ENCODE results near the gene FBXO34. TPM values are rescaled to one million over a fixed set of nuclear protein-coding genes. Genes with fewer than 3 reads are reported as not detected.

Gene FBXO34
- total and polyA plus RNA-seq, 10 of the 15 experiments (the other 5 are each of a cell fraction or from before 2014, with no cell fraction given): 5.6 to 22.8 (median 17.6) TPM

DNA sequence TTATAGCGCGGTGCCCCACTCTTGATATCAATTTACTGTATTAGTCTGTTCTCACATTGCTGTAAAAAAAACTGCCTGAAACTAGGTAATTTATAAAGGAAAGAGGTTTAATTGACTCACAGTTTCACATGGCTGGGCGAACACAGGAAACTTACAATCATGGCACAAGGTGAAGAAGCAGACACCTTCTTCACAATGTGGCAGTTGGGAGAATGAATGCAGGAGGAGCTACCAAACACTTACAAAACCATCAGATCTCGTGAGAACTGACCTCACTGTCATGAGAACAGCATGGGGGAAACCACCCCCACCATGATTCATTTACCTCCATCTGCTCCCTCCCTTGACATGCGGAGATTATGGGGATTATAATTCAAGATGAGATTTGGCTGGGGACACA, 42.3 kb downstream of the FBXO34 start:
- H3K4me2 ChIP-seq (ENCODE audit: control insufficient read depth, insufficient read depth): no peak overlapping the region
- peaks cover 12% of the 10 kb centered on the region; the same call in 2 of the 3 replicates for H3K9me3 ChIP-seq (replicated peaks; ENCODE audit: control insufficient read depth, insufficient read depth, low read length)
- no peaks in the 10 kb centered on the region for H3K27me3 ChIP-seq (replicated peaks in 1 of 2; ENCODE audit: control insufficient read depth in 2 of 2, insufficient read depth in 2 of 2, low read length in 1 of 2)
- no peak overlapping the region for H2AFZ ChIP-seq (ENCODE audit: control insufficient read depth, low read depth, low read length)
- no peaks in the 10 kb centered on the region; a peak in 1 of 4 replicates for H3K36me3 ChIP-seq (ENCODE audit: control insufficient read depth in 2 of 2, insufficient read depth in 2 of 2, low read length in 1 of 2)
- 91% methylated on average over 5 of the region's 5 CpGs for WGBS (ENCODE audit: insufficient coverage, insufficient replicate concordance, low lambda C conversion rate, missing lambda C conversion rate)
- no TSS peak for BruUV-seq (replicated peaks)
- no peaks in the 10 kb centered on the region for H4K20me1 ChIP-seq (ENCODE audit: control insufficient read depth, insufficient read depth)
- ChIA-PET CTCF (interaction anchor here (0.6 kb wide), 1 partner anchor 329 kb away, joined by 3 read pairs; no protein-coding TSS in a partner anchor), RAD21 (ENCODE audit: unreplicated experiment) (no interaction called here), SMC1A (ENCODE audit: uncharacterized antibody, unreplicated experiment) (interaction anchor here (0.8 kb wide), 1 partner anchor 13 kb away, joined by 3 read pairs; no protein-coding TSS in a partner anchor), POLR2A (interaction anchor here (1.1 kb wide), 1 partner anchor 19 kb away, joined by 3 read pairs; no protein-coding TSS in a partner anchor)
- no peak for TF ChIP-seq SMAD5 (IDR thresholded peaks at IDR 0.05; ENCODE audit: low read depth)
- TF ChIP-seq NR2F1 (conservative IDR thresholded peaks at IDR 0.05): no peak
- TF ChIP-seq, protein P1, sequence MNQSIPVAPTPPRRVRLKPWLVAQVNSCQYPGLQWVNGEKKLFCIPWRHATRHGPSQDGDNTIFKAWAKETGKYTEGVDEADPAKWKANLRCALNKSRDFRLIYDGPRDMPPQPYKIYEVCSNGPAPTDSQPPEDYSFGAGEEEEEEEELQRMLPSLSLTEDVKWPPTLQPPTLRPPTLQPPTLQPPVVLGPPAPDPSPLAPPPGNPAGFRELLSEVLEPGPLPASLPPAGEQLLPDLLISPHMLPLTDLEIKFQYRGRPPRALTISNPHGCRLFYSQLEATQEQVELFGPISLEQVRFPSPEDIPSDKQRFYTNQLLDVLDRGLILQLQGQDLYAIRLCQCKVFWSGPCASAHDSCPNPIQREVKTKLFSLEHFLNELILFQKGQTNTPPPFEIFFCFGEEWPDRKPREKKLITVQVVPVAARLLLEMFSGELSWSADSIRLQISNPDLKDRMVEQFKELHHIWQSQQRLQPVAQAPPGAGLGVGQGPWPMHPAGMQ (IDR thresholded peaks at IDR 0.05; ENCODE audit: borderline replicate concordance): no peak
- TF ChIP-seq, protein P2, sequence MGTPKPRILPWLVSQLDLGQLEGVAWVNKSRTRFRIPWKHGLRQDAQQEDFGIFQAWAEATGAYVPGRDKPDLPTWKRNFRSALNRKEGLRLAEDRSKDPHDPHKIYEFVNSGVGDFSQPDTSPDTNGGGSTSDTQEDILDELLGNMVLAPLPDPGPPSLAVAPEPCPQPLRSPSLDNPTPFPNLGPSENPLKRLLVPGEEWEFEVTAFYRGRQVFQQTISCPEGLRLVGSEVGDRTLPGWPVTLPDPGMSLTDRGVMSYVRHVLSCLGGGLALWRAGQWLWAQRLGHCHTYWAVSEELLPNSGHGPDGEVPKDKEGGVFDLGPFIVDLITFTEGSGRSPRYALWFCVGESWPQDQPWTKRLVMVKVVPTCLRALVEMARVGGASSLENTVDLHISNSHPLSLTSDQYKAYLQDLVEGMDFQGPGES (IDR thresholded peaks at IDR 0.05): no peak
- no peak for TF ChIP-seq POLR2AphosphoS5 (IDR thresholded peaks at IDR 0.05; ENCODE audit: low read length)
- TF ChIP-seq MTA2 (IDR thresholded peaks at IDR 0.05; ENCODE audit: low read depth): no peak
- TF ChIP-seq TAF1 (IDR thresholded peaks at IDR 0.05; ENCODE audit: borderline replicate concordance, low read depth, low read length): no peak
- TF ChIP-seq, protein P3, sequence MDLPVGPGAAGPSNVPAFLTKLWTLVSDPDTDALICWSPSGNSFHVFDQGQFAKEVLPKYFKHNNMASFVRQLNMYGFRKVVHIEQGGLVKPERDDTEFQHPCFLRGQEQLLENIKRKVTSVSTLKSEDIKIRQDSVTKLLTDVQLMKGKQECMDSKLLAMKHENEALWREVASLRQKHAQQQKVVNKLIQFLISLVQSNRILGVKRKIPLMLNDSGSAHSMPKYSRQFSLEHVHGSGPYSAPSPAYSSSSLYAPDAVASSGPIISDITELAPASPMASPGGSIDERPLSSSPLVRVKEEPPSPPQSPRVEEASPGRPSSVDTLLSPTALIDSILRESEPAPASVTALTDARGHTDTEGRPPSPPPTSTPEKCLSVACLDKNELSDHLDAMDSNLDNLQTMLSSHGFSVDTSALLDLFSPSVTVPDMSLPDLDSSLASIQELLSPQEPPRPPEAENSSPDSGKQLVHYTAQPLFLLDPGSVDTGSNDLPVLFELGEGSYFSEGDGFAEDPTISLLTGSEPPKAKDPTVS (IDR thresholded peaks at IDR 0.05; ENCODE audit: low read depth, low read length): no peak
- no peak for TF ChIP-seq ASH2L (IDR thresholded peaks at IDR 0.05; ENCODE audit: borderline replicate concordance, low read depth)
- TF ChIP-seq, protein P4, sequence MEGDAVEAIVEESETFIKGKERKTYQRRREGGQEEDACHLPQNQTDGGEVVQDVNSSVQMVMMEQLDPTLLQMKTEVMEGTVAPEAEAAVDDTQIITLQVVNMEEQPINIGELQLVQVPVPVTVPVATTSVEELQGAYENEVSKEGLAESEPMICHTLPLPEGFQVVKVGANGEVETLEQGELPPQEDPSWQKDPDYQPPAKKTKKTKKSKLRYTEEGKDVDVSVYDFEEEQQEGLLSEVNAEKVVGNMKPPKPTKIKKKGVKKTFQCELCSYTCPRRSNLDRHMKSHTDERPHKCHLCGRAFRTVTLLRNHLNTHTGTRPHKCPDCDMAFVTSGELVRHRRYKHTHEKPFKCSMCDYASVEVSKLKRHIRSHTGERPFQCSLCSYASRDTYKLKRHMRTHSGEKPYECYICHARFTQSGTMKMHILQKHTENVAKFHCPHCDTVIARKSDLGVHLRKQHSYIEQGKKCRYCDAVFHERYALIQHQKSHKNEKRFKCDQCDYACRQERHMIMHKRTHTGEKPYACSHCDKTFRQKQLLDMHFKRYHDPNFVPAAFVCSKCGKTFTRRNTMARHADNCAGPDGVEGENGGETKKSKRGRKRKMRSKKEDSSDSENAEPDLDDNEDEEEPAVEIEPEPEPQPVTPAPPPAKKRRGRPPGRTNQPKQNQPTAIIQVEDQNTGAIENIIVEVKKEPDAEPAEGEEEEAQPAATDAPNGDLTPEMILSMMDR (IDR thresholded peaks at IDR 0.05 in 2 of 3, conservative IDR thresholded peaks at IDR 0.05 in 1 of 3; ENCODE audit: control insufficient read depth in 2 of 3, extremely low read depth in 1 of 3, insufficient read depth in 1 of 3, low read depth in 3 of 3, low read length in 3 of 3): no peak
- TF ChIP-seq POU2F2 (IDR thresholded peaks at IDR 0.05; ENCODE audit: borderline replicate concordance, low read depth, low read length): no peak
- no peak for TF ChIP-seq TCF7 (IDR thresholded peaks at IDR 0.05; ENCODE audit: borderline replicate concordance)
- no peak for TF ChIP-seq SREBF2 (IDR thresholded peaks at IDR 0.05; ENCODE audit: low read length)
- TF ChIP-seq HDAC6 (IDR thresholded peaks at IDR 0.05; ENCODE audit: unreplicated experiment): no peak
- TF ChIP-seq FOS (IDR thresholded peaks at IDR 0.05; ENCODE audit: borderline replicate concordance, extremely low read depth, insufficient read length): no peak
- in situ Hi-C loops (cut with MboI): no loop called here
- intact Hi-C loops (cut with micrococcal nuclease; ENCODE audit: unreplicated experiment): no loop called here
- DNase-seq (ENCODE audit: low read depth, low spot score): no peak
- no peak for ATAC-seq
- H3K79me2 ChIP-seq (ENCODE audit: control insufficient read depth, insufficient read depth, low read length): no peaks in the 10 kb centered on the region
- no peak overlapping the region for H3K27ac ChIP-seq (ENCODE audit: control insufficient read depth, insufficient read depth)
- FAIRE-seq: no peak
- no peak overlapping the region for H3K9ac ChIP-seq (ENCODE audit: control insufficient read depth, insufficient read depth, low read length)
- H3K4me3 ChIP-seq: no peak overlapping the region
- no peaks in the 10 kb centered on the region for H3K4me1 ChIP-seq (ENCODE audit: control insufficient read depth, insufficient read depth, low read length)

Data from GM12878 (cell line).